NCI-H146 treated with DMSO at 0.1 percent for 48 hours (cell line): ENCODE results near the gene PRKAG2.

ENCODE experiments used
- DNase-seq: peaks from one replicate; lab custom pipeline; 2025; ENCODE audit not compliant: unreplicated experiment; lab: John Stamatoyannopoulos, UW

The PRKAG2 gene

GRCh38 chr7:151866761-151867655 lies 9.9 kb downstream of the PRKAG2 start:
- no peak for DNase-seq

- no peak for DNase-seq
These were observed 10.9 kb downstream of the PRKAG2 start for GRCh38 chr7:151866028-151866427.

- DNase-seq, result no peak
These were observed 11.7 kb downstream of the PRKAG2 start for GRCh38 chr7:151865070-151865670.

- no peak for DNase-seq
These were observed 12.4 kb downstream of the PRKAG2 start for GRCh38 chr7:151864561-151864960.

GRCh38 chr7:151864081-151864480 lies 12.8 kb downstream of the PRKAG2 start:
- DNase-seq, result no peak

GRCh38 chr7:151863386-151864079 lies 13.4 kb downstream of the PRKAG2 start:
- DNase-seq, result no peak

GRCh38 chr7:151862606-151863381 lies 14.1 kb downstream of the PRKAG2 start:
- DNase-seq, result no peak

GRCh38 chr7:151861881-151862280 lies 15.0 kb downstream of the PRKAG2 start:
- no peak for DNase-seq

- DNase-seq, result no peak
These were observed 16.1 kb downstream of the PRKAG2 start for GRCh38 chr7:151860771-151861170.

- no peak for DNase-seq
These were observed 16.8 kb downstream of the PRKAG2 start for GRCh38 chr7:151859948-151860685.

GRCh38 chr7:151859111-151859947 lies 17.6 kb downstream of the PRKAG2 start:
- no peak for DNase-seq

- DNase-seq, result no peak
These were observed 18.5 kb downstream of the PRKAG2 start for GRCh38 chr7:151858456-151858855.

GRCh38 chr7:151857866-151858450 lies 19.0 kb downstream of the PRKAG2 start:
- no peak for DNase-seq

- no peak for DNase-seq
These were observed 19.5 kb downstream of the PRKAG2 start for GRCh38 chr7:151857412-151857811.

- DNase-seq, result no peak
These were observed 20.4 kb downstream of the PRKAG2 start for GRCh38 chr7:151856516-151856915.

- no peak for DNase-seq
These were observed 20.8 kb downstream of the PRKAG2 start for GRCh38 chr7:151856098-151856497.

GRCh38 chr7:151854720-151855071 lies 22.2 kb downstream of the PRKAG2 start:
- no peak for DNase-seq

- DNase-seq, result no peak
These were observed 22.8 kb downstream of the PRKAG2 start for GRCh38 chr7:151853896-151854719.
